ENCODE data around the gene POC5. TPM values are rescaled to one million over a fixed set of nuclear protein-coding genes. Genes with fewer than 3 reads are reported as not detected.

The POC5 gene
- polyA plus RNA-seq, 2 of the 4 experiments (the other 2 are of a cell fraction), result 12.7 to 26.2 TPM

DNA sequence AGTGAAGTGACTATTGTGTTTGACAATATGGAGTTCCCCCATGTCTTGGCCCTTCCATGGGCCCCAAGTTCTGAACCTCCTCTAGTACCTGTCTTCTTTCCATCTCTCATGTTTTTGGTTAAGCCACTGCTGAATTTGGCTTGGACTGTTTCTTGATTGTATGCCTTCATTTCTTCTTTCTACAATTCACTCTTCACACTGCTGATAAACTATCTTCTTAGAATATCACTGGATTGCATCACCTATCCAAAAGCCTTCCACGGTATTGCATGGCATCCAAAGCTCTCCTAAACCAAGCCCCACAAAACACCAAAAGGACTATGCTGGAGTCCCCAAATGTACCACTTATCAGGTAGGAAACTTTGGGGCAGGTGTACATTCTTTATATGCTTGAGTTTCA, 4.3 kb upstream of the POC5 start:
- ATAC-seq, result no peak

DNA sequence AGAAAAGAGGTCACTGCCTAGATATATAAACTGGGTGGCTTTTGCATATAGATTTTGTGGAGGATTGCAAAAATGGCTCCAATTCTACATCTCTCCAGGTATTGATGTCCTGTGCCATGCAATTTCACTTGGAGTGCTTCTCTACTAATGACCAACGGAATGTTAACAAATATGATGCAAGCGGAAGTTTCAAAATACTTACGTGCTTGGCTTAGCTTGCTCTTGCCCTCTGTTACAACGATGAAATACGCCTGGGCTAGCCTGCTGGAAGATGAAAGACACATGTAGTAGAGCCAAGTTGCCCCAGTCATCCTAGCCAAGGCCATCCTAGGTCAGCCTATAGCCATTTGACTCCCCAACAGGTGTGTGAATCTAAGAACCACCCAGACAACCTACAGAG, 3.6 kb upstream of the POC5 start:
- TF ChIP-seq HEYL (CRISPR knock-in tag; IDR thresholded peaks at IDR 0.05), result no peak
- no peak for TF ChIP-seq TP53 (CRISPR knock-in tag; IDR thresholded peaks at IDR 0.05)
- TF ChIP-seq ESRRA (IDR thresholded peaks at IDR 0.05; ENCODE audit: borderline replicate concordance, low read length), result no peak
- no peak for TF ChIP-seq CHD2 (IDR thresholded peaks at IDR 0.05; ENCODE audit: low read length, partially characterized antibody)
- TF ChIP-seq HOXA7 (CRISPR knock-in tag; IDR thresholded peaks at IDR 0.05), result no peak
- no peak for TF ChIP-seq ZC3H11A (IDR thresholded peaks at IDR 0.05)
- TF ChIP-seq JUNB (IDR thresholded peaks at IDR 0.05), result no peak
- TF ChIP-seq EHF (CRISPR knock-in tag; IDR thresholded peaks at IDR 0.05), result no peak
- TF ChIP-seq NPAS2 (CRISPR knock-in tag; IDR thresholded peaks at IDR 0.05; ENCODE audit: borderline replicate concordance), result no peak
- TF ChIP-seq MAFK (IDR thresholded peaks at IDR 0.05; ENCODE audit: partially characterized antibody), result no peak
- TF ChIP-seq JUN (IDR thresholded peaks at IDR 0.05), result no peak
- no peak for TF ChIP-seq FOSL2 (IDR thresholded peaks at IDR 0.05)
- TF ChIP-seq FOSL2 (CRISPR knock-in tag; IDR thresholded peaks at IDR 0.05), result no peak
- no peak for TF ChIP-seq EHMT2 (IDR thresholded peaks at IDR 0.05; ENCODE audit: low read depth)
- TF ChIP-seq EP300 (IDR thresholded peaks at IDR 0.05), result no peak
- DNase-seq (ENCODE audit: low read depth in 1 of 2, low spot score in 1 of 2) (no peak), ATAC-seq (no peak), FAIRE-seq (no peak)
- ChIA-PET CTCF (no interaction called here), POLR2A (no interaction called here)
- no peak overlapping the region for H3K4me3 ChIP-seq
- no peaks in the 10 kb centered on the region for H3K9me3 ChIP-seq
- 47% methylated on average over 5 of the region's 5 CpGs for WGBS (ENCODE audit: missing lambda C conversion rate)
- H3K4me2 ChIP-seq, result no peak overlapping the region
- peaks cover 6% of the 10 kb centered on the region; the same call in 2 of the 3 replicates for H3K4me1 ChIP-seq
- no peak overlapping the region for H3K27ac ChIP-seq

More for the DNA sequence above, 4.3 kb upstream of the POC5 start:
- no peak for DNase-seq (ENCODE audit: low read depth in 1 of 2, low spot score in 1 of 2)
- no peak for TF ChIP-seq ZSCAN20 (CRISPR knock-in tag; IDR thresholded peaks at IDR 0.05)
- TF ChIP-seq GATA3 (IDR thresholded peaks at IDR 0.05; ENCODE audit: borderline replicate concordance), result no peak
- WGBS (ENCODE audit: missing lambda C conversion rate), result 25% methylated on average over 1 of the region's 1 CpG
- ChIA-PET POLR2A (no interaction called here), CTCF (interaction anchor here (0.5 kb wide), 1 partner anchor 10 kb away, joined by 3 read pairs; no protein-coding TSS in a partner anchor)
- FAIRE-seq, result no peak
- no peak overlapping the region for H3K4me3 ChIP-seq
- H3K27ac ChIP-seq, result no peak overlapping the region
- no peak overlapping the region for H3K4me2 ChIP-seq
- H3K4me1 ChIP-seq, result no peaks in the 10 kb centered on the region
- H3K9me3 ChIP-seq, result no peaks in the 10 kb centered on the region

DNA sequence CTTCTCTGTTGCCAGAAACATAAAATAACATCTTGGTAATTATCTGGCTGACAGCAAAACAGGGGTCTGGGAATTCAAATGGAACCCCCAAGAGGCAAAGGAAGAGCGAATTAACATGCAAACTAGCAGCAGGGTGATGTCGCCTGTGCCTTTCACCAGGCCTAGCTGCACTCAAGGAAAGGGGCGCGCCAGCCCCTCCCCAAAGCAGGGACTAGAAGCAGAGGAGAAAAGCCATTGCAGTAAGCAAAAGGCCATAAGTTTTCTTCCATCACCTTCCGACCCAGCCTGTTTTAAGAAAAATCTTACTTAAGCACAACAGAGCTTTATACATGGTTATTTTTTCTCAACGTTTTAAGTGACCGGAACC, 539 bp downstream of the POC5 start:
- Histone ChIP-seq H3K4me3 (peak overlapping the region; percentile 76), H3K9me3 (no peaks in the 10 kb centered on the region), H3K27ac (peak overlapping the region; percentile 74 to 90), H3K4me1 (peaks cover 8% of the 10 kb centered on the region; the same call in 2 of the 3 replicates), H3K4me2 (peak overlapping the region; percentile 77)
- peak; percentile 25 to 31; a peak in 3 of 6 replicates for ATAC-seq
- 2% methylated on average over 7 of the region's 7 CpGs for WGBS (ENCODE audit: missing lambda C conversion rate)
- ChIA-PET POLR2A (interaction anchor here (1.2 to 1.5 kb wide), 3 partner anchors 12 to 380 kb away, joined by 5 to 9 read pairs (median 7); partner anchors contain the start of genes CERT1, HMGCR and POLK), CTCF (interaction anchor here (1.1 kb wide), 1 partner anchor 481 kb away, joined by 3 read pairs; no protein-coding TSS in a partner anchor)
- DNase-seq (ENCODE audit: low read depth in 1 of 2, low spot score in 1 of 2), result no peak
- FAIRE-seq, result no peak
- TF ChIP-seq HOXA7 (CRISPR knock-in tag; IDR thresholded peaks at IDR 0.05) (no peak), ESRRA (IDR thresholded peaks at IDR 0.05; ENCODE audit: borderline replicate concordance, low read length) (no peak), NFE2L2 (conservative IDR thresholded peaks at IDR 0.05; ENCODE audit: low read length) (no peak), FOSL2 (IDR thresholded peaks at IDR 0.05) (no peak), FOSL2 (CRISPR knock-in tag; IDR thresholded peaks at IDR 0.05) (no peak), EHMT2 (IDR thresholded peaks at IDR 0.05; ENCODE audit: low read depth) (no peak), BHLHE40 (IDR thresholded peaks at IDR 0.05; ENCODE audit: low read depth, low read length) (no peak), RFX5 (IDR thresholded peaks at IDR 0.05) (no peak), SREBF2 (IDR thresholded peaks at IDR 0.05) (no peak), JUNB (IDR thresholded peaks at IDR 0.05) (no peak), ZC3H11A (IDR thresholded peaks at IDR 0.05) (no peak), RAD21 (conservative IDR thresholded peaks at IDR 0.05 in 1 of 2, IDR thresholded peaks at IDR 0.05 in 1 of 2) (no peak), CHD2 (IDR thresholded peaks at IDR 0.05; ENCODE audit: low read length, partially characterized antibody) (no peak), EP300 (IDR thresholded peaks at IDR 0.05) (no peak), ZSCAN20 (CRISPR knock-in tag; IDR thresholded peaks at IDR 0.05) (no peak)
- TF ChIP-seq, protein P1, sequence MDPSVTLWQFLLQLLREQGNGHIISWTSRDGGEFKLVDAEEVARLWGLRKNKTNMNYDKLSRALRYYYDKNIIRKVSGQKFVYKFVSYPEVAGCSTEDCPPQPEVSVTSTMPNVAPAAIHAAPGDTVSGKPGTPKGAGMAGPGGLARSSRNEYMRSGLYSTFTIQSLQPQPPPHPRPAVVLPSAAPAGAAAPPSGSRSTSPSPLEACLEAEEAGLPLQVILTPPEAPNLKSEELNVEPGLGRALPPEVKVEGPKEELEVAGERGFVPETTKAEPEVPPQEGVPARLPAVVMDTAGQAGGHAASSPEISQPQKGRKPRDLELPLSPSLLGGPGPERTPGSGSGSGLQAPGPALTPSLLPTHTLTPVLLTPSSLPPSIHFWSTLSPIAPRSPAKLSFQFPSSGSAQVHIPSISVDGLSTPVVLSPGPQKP (IDR thresholded peaks at IDR 0.05; ENCODE audit: low read depth, low read length), result no peak
- TF ChIP-seq, protein P2, sequence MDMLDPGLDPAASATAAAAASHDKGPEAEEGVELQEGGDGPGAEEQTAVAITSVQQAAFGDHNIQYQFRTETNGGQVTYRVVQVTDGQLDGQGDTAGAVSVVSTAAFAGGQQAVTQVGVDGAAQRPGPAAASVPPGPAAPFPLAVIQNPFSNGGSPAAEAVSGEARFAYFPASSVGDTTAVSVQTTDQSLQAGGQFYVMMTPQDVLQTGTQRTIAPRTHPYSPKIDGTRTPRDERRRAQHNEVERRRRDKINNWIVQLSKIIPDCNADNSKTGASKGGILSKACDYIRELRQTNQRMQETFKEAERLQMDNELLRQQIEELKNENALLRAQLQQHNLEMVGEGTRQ (IDR thresholded peaks at IDR 0.05), result no peak
- TF ChIP-seq, protein P3, sequence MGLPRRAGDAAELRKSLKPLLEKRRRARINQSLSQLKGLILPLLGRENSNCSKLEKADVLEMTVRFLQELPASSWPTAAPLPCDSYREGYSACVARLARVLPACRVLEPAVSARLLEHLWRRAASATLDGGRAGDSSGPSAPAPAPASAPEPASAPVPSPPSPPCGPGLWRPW (IDR thresholded peaks at IDR 0.05), result no peak
- TF ChIP-seq, protein P4, sequence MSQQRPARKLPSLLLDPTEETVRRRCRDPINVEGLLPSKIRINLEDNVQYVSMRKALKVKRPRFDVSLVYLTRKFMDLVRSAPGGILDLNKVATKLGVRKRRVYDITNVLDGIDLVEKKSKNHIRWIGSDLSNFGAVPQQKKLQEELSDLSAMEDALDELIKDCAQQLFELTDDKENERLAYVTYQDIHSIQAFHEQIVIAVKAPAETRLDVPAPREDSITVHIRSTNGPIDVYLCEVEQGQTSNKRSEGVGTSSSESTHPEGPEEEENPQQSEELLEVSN (IDR thresholded peaks at IDR 0.05; ENCODE audit: borderline replicate concordance, low read depth), result no peak
- TF ChIP-seq, protein P5, sequence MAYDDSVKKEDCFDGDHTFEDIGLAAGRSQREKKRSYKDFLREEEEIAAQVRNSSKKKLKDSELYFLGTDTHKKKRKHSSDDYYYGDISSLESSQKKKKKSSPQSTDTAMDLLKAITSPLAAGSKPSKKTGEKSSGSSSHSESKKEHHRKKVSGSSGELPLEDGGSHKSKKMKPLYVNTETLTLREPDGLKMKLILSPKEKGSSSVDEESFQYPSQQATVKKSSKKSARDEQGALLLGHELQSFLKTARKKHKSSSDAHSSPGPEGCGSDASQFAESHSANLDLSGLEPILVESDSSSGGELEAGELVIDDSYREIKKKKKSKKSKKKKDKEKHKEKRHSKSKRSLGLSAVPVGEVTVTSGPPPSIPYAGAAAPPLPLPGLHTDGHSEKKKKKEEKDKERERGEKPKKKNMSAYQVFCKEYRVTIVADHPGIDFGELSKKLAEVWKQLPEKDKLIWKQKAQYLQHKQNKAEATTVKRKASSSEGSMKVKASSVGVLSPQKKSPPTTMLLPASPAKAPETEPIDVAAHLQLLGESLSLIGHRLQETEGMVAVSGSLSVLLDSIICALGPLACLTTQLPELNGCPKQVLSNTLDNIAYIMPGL (CRISPR knock-in tag; IDR thresholded peaks at IDR 0.05; ENCODE audit: borderline replicate concordance), result no peak
- TF ChIP-seq, protein P6, sequence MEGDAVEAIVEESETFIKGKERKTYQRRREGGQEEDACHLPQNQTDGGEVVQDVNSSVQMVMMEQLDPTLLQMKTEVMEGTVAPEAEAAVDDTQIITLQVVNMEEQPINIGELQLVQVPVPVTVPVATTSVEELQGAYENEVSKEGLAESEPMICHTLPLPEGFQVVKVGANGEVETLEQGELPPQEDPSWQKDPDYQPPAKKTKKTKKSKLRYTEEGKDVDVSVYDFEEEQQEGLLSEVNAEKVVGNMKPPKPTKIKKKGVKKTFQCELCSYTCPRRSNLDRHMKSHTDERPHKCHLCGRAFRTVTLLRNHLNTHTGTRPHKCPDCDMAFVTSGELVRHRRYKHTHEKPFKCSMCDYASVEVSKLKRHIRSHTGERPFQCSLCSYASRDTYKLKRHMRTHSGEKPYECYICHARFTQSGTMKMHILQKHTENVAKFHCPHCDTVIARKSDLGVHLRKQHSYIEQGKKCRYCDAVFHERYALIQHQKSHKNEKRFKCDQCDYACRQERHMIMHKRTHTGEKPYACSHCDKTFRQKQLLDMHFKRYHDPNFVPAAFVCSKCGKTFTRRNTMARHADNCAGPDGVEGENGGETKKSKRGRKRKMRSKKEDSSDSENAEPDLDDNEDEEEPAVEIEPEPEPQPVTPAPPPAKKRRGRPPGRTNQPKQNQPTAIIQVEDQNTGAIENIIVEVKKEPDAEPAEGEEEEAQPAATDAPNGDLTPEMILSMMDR (IDR thresholded peaks at IDR 0.05), result no peak
